NCI-H146 (cell line): ENCODE results near the gene TNS3.

Experiments used
- DNase-seq: peaks from one replicate; lab custom pipeline; 2025; lab: John Stamatoyannopoulos, UW

Gene TNS3

DNA sequence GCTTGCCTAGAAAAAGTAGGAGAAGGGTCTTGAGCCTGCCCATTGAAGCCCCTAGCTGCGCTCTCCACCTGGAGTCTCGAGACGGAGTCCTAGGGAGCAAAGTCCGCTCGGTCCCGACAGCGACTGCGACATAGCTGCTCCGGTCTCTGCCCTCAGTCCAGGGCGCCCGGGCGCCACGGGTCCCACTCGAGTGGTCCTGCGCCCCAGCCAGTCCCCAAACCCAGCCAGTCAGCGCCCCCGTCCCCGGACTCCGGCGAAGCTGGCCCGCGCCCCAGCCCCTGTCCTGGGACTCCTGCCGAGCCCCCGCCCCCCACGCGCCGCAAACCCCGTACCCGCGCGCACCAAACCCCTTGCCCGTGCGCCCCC, 490 bp downstream of the TNS3 start:
- DNase-seq = peak; percentile 33

DNA sequence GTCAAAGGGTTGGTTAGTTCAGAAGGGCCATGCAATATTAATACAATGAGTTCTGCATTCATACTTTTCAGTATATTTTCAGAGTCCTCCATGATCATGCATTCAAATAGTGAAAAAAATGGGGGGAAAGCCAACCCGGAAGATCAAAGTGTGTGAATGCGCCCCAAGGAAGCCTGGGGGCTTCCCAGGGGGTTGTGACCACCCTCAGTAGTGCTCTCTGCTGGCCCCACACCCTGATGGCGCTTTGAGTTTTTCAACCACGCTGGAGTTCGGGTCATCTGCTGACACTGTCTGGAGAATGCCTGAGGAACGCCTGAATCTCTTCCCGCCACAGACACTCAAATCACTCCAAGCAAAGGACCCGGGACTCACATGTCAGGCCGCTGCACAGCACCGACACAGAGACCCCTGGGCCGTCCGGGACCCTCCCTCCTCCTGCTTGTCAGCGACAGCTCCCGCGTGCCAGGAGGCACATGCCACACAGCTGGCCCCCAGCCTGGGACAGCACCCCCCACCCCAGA, 1.0 kb downstream of the TNS3 start:
- peak; percentile 38 for DNase-seq

DNA sequence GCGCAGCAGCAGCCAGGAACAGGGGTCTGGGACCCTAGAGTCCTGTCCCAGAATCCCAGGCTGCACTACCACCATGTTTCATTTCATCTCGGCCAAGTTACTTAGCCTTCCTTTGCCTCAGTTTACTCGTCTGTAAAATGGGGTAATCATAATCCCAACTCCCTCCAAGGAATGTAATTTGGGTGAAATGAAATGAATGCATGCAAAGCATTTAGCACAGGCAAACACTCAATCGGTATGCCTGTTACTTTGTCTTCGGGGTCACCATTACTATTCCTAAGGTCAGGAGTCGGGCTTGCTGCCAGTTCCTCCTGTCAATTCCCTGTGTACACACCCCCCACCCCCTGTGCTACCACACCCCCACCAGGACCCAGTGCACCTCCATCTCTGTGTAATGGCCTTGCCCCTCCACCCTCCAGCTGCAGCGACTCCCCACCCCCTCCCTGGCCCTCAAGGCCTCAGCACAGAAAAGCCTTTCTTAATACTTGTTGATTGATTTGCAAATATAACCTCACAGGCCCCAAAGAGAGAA, 1.7 kb downstream of the TNS3 start:
- peak; percentile 66 for DNase-seq

DNA sequence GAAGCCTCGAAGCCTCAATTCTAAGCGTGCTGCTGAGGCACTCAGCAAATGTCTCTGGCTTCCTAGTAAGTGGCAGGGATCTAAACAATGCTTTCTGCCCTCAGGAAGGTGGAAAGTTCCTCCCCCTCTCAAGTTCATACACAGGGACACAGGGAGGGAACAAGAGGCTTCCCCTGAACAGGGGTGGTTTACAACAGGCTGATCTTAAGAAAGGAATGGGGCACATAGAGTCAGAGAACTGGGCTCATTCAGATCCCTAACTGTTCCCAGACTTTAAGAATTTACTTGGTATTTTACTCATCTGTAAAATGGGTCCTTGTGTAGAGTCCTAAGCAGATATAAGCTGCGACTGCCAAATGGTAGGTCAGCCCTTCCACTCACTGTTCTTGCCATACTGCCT, 2.5 kb downstream of the TNS3 start:
- no peak for DNase-seq

- DNase-seq = no peak
These were observed 3.2 kb downstream of the TNS3 start for GRCh38 chr7:47578579-47579270.

DNA sequence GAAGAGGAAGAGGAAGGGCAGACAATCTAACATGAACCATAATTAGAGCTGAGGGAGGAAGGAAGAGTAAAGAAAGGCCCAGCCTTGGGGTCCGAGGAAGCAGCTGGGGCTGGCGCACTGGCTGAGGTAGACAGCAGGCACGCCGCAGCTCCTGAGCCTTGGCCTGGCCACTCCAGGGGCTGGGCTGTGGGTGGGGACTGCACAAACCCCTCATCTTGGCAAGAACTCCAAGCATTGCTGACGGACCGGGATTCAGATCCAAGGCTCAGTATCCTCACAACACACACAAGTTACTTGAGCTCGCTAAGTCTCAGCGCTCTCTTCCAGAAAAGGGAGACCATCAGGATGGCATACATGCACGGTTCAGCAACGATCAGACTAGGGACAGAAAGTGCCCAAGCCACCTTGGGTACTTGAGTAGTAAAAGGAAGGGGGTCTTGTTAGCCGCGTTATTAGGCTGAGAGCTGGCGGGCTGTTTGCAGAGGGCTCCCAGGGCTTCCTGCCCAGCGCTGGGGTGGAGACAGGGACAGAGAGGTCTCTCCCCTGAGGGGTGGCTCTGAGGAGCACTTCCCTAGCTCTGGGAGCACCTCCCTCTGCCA, 4.5 kb downstream of the TNS3 start:
- no peak for DNase-seq

DNA sequence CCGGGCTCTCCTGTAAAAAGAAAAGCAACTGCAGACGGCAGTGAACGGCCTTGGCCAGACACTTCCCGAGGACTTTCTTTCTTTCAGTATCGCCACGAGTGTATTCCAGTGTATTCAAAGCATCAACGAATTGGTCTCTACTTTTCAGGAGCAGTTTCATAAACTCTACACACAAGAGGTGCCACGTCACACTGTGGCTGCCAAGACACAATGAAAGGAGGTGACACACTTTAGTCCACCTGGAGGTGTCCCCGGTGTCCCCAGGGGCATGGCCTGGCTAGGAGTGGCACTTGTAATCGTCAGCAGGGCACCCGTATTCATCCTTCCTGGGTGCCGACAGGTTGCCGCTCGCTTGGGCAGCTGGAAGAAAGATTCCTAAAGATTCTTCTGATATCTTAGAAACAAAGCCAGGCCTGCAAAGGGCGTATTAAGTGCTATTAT, 5.0 kb downstream of the TNS3 start:
- no peak for DNase-seq

DNA sequence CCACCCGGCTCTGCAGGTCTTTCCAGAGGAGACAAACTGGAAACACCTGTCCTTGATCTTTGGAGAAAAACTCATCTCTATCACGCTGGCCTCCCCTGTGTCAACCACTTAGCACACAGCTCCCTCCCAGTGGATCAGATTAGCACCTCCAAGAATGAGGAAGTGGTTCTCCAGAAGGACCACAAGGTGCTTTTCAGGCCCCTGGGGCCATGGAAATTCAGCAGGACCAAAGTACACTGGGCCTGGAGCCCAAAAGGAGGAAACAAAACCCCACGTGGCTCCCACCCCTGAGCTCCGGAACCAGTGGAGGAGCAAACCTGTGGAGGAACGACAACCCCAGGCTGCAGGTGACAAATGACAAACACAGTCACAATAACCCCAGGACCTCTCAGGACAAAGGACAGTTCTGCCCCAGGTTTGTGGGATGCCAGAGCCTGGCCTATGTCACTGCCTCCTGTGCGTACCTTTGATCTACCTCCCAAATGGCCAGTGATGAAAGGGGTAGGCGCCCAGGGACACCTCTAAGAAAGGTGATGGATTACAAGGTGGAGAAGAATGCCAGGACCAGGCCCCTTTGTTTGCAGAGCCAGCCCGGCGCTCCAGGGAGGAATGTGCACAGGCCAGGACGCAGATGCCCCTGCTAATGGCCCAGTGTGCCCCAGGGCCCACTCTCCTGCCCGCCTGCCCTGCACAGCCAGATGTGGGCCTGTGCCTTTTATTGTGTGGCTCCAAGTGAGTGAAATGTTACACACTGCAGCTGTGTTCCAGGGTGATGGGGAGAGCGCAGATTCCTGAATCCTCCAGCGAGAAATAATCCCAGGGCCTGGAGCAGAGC, 5.7 kb downstream of the TNS3 start:
- DNase-seq = no peak

GRCh38 chr7:47574482-47575329, 7.2 kb downstream of the TNS3 start:
- DNase-seq = no peak

DNA sequence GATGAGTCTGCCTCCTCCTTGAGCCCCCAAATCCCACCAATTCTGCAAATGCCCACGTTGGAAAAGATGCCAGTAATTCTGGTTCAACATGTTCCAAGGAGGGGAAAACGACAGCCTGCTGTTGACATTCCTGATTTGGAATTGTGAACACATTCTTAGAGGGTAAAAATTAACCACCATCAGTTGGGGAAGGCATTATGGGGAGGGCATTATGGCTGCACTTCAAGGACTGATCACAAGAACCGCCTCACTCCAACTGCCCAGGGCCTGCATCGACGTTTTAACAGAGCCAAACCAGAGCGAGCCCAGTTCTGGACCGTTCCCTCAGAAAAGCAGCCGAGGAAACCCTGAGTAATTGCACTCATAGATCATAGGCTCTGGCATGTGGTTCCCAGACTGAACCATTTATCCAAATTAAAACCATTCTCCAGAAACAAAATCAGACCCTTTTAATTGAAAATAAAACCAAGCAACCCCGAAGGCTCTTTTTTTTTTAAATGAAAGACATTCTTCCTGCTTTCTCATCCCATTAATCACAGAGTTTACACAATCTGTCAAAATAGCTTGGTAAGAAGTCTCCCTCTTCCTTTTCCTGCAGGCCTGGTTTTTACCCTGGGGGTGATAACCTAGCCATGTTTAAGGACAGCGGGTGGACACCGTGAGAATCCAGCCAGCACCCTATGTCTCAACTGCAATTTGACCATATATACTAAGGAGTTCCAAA, 8.0 kb downstream of the TNS3 start:
- no peak for DNase-seq

- DNase-seq = no peak
These were observed 8.8 kb downstream of the TNS3 start for GRCh38 chr7:47572939-47573757.

- peak; percentile 57 for DNase-seq
These were observed 9.8 kb downstream of the TNS3 start for GRCh38 chr7:47572094-47572445.

GRCh38 chr7:47571331-47572093, 10.4 kb downstream of the TNS3 start:
- DNase-seq = peak; percentile 82

DNA sequence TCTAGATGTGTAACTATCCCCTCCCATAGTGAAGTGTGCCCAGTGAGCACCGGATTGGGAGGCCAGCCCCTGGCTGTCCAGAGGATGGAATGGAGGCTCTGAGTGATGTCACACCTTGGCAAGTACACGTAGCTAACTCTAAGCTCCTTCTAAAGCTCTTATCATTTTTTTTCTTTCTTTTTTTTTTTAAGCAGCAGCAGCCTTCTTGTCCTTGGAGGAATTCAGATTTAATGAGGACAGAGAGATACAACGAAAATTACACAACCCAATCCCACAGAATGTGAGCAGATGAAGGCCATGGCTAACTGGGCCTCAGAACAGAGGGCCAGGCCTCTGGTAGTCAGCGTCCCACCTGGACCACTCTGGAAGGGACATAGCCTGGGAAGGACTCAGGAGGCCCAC, 11.3 kb downstream of the TNS3 start:
- no peak for DNase-seq

GRCh38 chr7:47568547-47568946, 13.4 kb downstream of the TNS3 start:
- no peak for DNase-seq

- no peak for DNase-seq
These were observed 13.9 kb downstream of the TNS3 start for GRCh38 chr7:47568056-47568455.

GRCh38 chr7:47565640-47566250, 16.2 kb downstream of the TNS3 start:
- no peak for DNase-seq

DNA sequence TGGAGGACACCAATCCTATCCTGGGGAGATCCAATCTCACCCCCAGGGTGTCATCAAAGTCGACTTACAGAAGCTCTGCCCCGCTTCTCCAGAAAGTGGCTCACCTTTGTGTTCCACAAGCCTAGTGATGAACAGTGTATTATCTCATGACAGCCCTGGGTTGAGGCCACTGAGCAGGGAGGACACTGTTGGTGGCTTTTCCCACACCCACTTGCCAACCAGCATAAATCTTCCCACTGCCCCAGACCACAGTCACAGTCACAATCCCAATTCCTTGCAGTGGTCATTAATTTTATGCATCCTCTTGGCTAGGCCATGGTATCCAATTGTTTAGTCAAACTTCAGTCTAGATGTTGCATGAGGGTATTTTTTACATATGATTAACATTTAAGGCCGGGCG, 18.4 kb downstream of the TNS3 start:
- DNase-seq = no peak
